ENCODE measurements around the gene MYB. TPM values are rescaled to one million over a fixed set of nuclear protein-coding genes. Genes with fewer than 3 reads are reported as not detected.
A peak's percentile ranks its signal among the peaks of the same experiment; 100 is the strongest.
"Not testable (repeated sequence)": the region's sequence is repeated elsewhere in the genome, so short reads cannot be mapped to it uniquely, and the experiment has no call there.

Gene MYB
- total RNA-seq, 1 donor from 2014 or later = 57.3 TPM

DNA sequence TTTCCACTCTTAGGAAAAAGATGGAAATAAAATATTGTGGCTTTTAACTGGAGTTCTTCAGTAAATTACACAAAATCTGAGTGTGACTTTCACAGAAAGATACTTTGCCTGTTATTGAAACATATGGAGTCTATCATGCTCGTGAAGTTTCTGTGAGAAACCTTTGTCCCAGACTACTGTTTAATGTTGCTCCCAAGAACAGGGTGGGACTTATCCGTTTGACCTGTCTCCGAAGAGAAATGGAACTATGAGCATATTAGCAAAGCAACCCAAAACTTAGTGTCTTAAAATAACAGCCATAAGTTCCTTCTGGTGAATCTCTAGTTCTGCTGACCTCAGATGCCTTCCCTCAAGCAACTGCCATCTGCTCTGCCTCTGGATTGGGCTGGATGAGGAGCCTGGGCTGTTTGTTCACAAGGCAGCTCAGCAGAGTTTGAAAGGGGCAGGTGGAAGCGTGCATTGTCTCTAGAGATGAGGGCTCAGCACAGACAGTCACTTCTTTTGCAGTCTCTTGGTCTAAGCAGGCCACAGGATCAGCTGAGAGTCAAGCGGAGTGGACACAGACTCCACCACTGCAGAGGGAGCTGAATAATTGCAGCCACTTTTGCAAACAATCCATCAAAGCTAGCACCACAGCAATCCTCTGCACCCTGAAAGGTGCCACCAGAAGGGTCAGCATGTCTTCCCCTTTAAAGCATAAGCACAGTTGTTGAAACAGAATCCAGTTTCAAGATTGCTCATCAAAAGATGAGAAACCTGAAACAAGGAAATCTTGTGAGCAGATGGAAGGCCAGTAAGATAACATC, 52.8 kb downstream of the MYB start:
- no peak overlapping the region for H3K4me3 Mint-ChIP-seq
- no peak for DNase-seq (ENCODE audit: low spot score)
- peaks cover 2% of the 10 kb centered on the region for H3K27me3 Mint-ChIP-seq (ENCODE audit: insufficient read depth)
- H3K9me3 Mint-ChIP-seq = no peaks in the 10 kb centered on the region
- peaks cover 36% of the 10 kb centered on the region for H3K4me1 Mint-ChIP-seq (ENCODE audit: low read depth)
- intact Hi-C loops (cut with micrococcal nuclease) = no loop called here
- H3K36me3 Mint-ChIP-seq (ENCODE audit: low read depth) = no peaks in the 10 kb centered on the region
- H3K27ac Mint-ChIP-seq = no peak overlapping the region

DNA sequence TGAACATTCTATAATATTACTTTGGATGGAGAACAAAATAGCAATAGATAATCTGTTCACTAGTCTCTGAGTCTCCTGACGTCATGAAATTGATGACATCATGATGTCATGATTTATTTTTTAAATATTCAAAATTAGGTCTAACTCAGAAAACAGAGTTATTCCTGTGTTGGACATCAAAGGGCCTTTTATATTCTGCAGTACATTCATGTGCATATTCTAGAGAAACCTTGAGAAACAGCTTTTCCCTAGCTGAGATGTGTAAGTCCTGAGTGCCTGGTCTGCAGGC, 53.3 kb downstream of the MYB start:
- H3K36me3 Mint-ChIP-seq (ENCODE audit: low read depth) = no peaks in the 10 kb centered on the region
- no peak for DNase-seq (ENCODE audit: low spot score)
- H3K4me3 Mint-ChIP-seq = no peak overlapping the region
- peaks cover 36% of the 10 kb centered on the region for H3K4me1 Mint-ChIP-seq (ENCODE audit: low read depth)
- H3K27me3 Mint-ChIP-seq (ENCODE audit: insufficient read depth) = peaks cover 2% of the 10 kb centered on the region
- intact Hi-C loops (cut with micrococcal nuclease) = no loop called here
- H3K27ac Mint-ChIP-seq = no peak overlapping the region
- H3K9me3 Mint-ChIP-seq = no peaks in the 10 kb centered on the region

DNA sequence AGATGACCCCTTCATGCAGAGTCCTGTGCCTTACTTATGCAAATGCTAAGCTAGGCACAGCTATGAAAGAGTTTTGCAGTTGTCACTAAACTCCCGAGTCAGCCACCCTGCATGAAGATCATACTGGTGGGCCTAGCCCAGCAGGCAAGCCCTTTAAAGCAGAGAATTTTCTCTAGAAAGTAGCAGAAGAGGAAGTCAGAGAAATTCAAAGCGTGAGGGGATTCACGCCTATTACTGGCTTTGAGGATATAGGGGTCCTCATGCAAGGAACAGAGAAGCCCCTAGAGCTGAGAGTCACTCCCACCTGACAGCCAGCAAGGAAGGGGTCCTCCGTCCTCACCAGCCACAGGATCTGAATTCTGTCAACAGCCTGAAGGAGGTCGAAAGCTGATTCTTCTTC, 54.6 kb downstream of the MYB start:
- Mint-ChIP-seq H3K9me3 (no peaks in the 10 kb centered on the region), H3K27ac (no peak overlapping the region), H3K36me3 (ENCODE audit: low read depth) (no peaks in the 10 kb centered on the region), H3K4me3 (no peak overlapping the region), H3K4me1 (ENCODE audit: low read depth) (peaks cover 36% of the 10 kb centered on the region), H3K27me3 (ENCODE audit: insufficient read depth) (peaks cover 6% of the 10 kb centered on the region)
- intact Hi-C loops (cut with micrococcal nuclease) = no loop called here
- DNase-seq (ENCODE audit: low spot score) = no peak

DNA sequence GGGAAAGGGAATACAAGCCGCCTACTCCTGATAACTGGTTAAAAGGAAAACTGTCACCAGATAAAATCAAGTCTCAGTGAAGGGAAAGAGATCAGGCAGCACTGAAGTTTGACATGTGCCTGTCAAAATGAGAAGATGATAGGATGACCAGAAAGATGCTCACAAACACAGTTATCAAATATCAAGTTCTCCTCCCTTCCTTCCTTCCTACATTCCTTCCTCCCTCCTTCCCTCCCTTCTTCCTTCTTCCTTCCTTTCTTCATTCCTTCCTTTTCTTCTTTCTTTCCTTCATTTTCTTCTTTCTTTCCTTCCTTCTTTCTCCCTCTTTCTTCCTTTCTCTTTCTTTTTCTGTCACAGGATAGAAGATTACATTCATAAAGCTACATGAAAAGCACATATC, 55.2 kb downstream of the MYB start:
- Mint-ChIP-seq H3K27me3 (ENCODE audit: insufficient read depth) (peaks cover 6% of the 10 kb centered on the region), H3K36me3 (ENCODE audit: low read depth) (no peaks in the 10 kb centered on the region), H3K9me3 (no peaks in the 10 kb centered on the region), H3K4me3 (no peak overlapping the region), H3K4me1 (ENCODE audit: low read depth) (peaks cover 30% of the 10 kb centered on the region), H3K27ac (no peak overlapping the region)
- DNase-seq (ENCODE audit: low spot score) = no peak
- intact Hi-C loops (cut with micrococcal nuclease) = no loop called here

DNA sequence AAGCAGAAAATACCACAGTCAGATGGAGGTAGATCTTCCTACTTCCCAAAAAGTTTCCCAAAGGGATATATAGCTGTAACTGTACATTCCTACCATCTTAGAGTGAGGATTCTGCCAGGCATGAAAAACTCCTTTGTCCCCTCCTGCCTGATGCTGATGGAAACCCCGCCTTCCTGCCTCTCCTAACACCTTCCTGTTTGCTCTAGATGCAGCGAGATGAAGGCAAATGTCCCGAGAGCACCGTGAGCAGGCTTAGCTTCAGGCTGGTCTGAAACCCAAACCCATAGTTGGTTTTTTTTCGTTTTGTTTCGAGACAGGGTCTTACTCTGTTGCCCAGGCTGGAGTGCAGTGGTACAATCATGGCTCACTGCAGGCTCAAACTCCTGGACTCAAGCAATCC, 55.6 kb downstream of the MYB start:
- peak overlapping the region; percentile 9 for H3K4me3 Mint-ChIP-seq
- peaks cover 6% of the 10 kb centered on the region for H3K27me3 Mint-ChIP-seq (ENCODE audit: insufficient read depth)
- no peaks in the 10 kb centered on the region for H3K9me3 Mint-ChIP-seq
- intact Hi-C loops (cut with micrococcal nuclease) = no loop called here
- H3K36me3 Mint-ChIP-seq (ENCODE audit: low read depth) = no peaks in the 10 kb centered on the region
- H3K4me1 Mint-ChIP-seq (ENCODE audit: low read depth) = peaks cover 26% of the 10 kb centered on the region
- H3K27ac Mint-ChIP-seq = no peak overlapping the region
- no peak for DNase-seq (ENCODE audit: low spot score)

DNA sequence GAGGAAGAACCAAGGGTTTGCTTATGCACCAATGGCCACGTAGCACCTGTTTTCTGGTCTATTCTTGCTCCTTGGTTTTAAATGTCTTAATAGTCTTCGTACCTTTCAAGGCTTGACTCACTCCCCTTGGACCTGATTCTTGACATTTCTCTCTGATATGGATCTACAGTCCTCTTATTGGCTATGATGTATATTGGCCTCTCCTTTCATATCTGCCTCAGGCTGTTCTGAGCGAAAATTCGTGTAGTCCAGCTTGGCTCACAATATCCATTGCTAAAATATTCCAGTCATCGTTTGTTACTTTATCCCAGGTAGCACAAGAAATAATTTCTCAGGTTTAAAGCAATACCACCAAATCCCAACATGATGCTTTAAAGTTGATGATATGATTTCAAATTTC, 59.6 kb downstream of the MYB start:
- Mint-ChIP-seq H3K4me1 (ENCODE audit: low read depth) (peaks cover 21% of the 10 kb centered on the region), H3K4me3 (no peak overlapping the region), H3K36me3 (ENCODE audit: low read depth) (no peaks in the 10 kb centered on the region), H3K9me3 (no peaks in the 10 kb centered on the region), H3K27ac (no peak overlapping the region), H3K27me3 (ENCODE audit: insufficient read depth) (peaks cover 6% of the 10 kb centered on the region)
- intact Hi-C loops (cut with micrococcal nuclease) = no loop called here
- no peak for DNase-seq (ENCODE audit: low spot score)

DNA sequence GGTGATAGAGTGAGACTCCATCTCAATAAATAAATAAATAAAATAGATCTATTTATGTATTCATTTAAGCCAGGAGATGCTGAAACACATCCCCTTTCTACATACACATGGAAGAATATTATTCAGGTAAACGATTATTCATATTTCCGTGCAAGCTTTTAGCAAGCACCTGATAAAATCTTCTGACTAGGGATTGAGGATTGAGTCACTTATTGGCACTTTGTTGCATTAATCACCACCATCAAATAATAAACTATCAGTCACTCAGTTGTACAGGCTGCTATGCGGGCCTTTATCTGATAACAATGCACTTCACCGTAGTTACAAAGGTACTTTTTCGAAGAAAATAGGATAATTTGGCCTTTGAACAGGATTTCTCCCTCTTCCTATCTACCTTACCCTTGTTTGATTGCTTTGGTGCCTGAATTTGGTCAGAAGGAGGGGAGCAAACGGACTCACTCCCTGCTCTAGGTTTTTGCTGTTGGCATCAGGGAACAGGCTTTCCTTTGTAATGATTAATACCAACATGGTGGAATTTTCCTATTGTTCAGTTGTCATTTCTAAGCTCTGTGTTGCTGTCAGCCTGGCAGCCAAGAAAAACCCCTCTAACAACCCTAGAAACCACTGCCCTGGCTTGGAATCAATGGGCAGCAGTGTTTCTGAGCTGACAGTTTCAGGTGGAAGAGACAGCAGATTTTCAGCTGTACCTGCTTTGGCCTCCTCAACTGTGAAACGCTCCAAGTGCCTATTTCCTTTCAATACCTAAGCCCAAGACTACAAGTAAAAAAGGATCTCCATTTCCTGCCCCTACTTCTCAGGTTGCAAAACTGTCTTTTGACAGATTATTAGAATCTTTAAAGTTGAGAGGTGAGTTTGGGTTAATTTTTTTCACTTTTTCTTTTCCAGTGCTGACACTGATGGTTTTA, 63.0 kb downstream of the MYB start:
- Mint-ChIP-seq H3K9me3 (no peaks in the 10 kb centered on the region), H3K27me3 (ENCODE audit: insufficient read depth) (peaks cover 4% of the 10 kb centered on the region), H3K4me1 (ENCODE audit: low read depth) (peaks cover 7% of the 10 kb centered on the region), H3K27ac (no peak overlapping the region), H3K4me3 (no peak overlapping the region), H3K36me3 (ENCODE audit: low read depth) (no peaks in the 10 kb centered on the region)
- intact Hi-C loops (cut with micrococcal nuclease) = no loop called here
- DNase-seq (ENCODE audit: low spot score) = no peak

DNA sequence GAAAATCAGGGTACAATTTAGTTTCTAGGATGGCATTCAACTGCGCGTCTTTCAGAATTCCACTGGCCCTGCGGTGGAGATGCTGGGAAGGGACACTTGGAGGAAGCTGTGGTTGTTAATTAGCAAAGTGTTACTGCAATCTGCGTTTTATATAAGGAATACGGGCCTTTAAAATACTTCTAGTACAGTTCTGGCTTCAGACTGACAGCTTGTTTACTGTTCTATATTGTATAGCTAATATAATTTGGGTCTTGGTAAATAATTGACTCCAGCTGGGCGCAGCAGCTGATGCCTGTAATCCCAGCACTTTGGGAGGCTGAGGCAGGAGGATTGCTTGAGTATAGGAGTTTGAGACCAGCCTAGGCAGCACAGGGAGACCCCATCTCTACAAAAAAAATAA, 63.7 kb downstream of the MYB start:
- Mint-ChIP-seq H3K4me1 (ENCODE audit: low read depth) (peaks cover 10% of the 10 kb centered on the region), H3K4me3 (no peak overlapping the region), H3K36me3 (ENCODE audit: low read depth) (no peaks in the 10 kb centered on the region), H3K27me3 (ENCODE audit: insufficient read depth) (peaks cover 4% of the 10 kb centered on the region), H3K9me3 (no peaks in the 10 kb centered on the region), H3K27ac (no peak overlapping the region)
- DNase-seq (ENCODE audit: low spot score) = no peak
- intact Hi-C loops (cut with micrococcal nuclease) = no loop called here

DNA sequence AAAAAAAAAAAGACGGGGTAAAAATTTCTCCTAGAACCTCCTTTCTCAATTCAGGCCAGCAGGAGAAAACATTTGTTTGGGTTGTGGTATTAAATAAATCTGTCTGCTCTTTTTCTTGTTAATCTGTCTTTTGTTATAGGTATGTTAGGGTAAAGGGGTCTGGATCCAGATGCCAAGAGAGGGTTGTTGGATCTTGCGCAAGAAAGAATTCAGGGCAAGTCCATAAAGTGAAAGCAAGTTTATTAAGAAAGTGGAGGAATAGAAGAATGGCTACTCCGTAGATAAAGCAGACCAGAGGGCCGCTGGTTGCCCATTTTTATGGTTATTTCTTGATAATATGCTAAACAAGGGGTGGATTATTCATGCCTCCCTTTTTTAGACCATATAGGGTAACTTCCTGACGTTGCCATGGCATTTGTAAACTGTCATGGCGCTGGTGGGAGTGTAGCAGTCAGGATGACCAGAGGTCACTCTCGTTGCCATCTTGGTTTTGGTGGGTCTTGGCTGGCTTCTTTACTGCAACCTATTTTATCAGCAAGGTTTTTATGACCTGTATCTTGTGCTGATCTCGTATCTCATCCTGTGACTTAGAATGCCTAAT, 65.4 kb downstream of the MYB start:
- DNase-seq (ENCODE audit: low spot score); H3K4me3 Mint-ChIP-seq; H3K36me3 Mint-ChIP-seq (ENCODE audit: low read depth); H3K9me3 Mint-ChIP-seq; intact Hi-C loops (cut with micrococcal nuclease); H3K27me3 Mint-ChIP-seq (ENCODE audit: insufficient read depth); H3K27ac Mint-ChIP-seq: not testable (repeated sequence)
- H3K4me1 Mint-ChIP-seq (ENCODE audit: low read depth) = peaks cover 16% of the 10 kb centered on the region

DNA sequence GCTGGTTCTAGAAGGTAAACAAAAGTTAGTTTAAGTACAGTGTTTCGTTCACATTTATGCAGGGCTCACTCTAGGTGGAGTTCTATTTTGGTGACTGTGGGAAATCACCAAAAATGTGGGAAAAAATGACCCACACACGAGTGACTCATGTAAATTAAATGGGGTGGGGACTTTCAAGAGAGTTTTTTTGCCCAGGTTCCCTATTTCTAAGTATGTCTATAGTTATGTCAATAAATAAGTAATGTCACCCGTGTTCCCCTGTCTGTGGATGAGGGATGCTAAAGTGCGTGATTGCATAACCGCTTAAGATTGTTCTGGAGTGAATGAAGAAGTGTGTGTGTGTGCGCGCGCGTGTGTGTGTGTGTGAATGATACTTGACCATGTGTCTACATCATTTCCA, 69.1 kb downstream of the MYB start:
- no peak overlapping the region for H3K27ac Mint-ChIP-seq

DNA sequence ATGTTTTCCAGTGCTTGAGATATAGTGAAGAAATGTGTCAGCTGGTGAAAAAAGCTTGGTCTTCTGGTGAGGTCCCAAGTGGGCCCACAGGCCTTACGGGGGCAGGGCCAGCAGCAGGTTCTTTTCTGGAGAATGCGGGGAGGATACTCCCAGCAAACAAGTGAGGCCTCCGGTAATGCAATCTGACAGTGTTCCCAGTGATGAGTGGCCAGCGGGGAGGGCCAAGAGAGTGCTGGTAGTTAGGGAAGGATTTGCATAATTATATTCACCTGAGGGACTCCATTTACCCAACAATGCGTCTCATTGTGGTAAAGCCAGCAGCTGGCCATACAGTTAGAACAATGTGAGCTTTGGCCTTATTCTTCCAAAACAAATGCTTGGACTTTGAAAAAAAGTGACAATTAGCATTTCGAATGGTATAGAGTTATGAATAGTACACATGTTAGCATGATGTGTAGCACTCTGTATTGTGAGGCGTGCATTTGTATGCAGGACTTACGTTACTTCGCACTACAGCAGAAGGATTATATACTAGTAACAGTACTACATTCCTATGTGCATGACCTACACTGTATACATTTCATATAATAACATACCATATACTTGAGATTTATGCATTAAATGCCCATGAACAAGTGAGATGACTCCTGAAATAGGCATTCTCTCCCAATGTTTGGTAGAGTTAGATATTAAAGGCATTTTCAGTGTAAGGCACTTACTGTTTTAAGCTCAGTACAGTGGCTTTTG, 69.8 kb downstream of the MYB start:
- Mint-ChIP-seq H3K27ac (no peak overlapping the region), H3K4me1 (ENCODE audit: low read depth) (peaks cover 20% of the 10 kb centered on the region), H3K27me3 (ENCODE audit: insufficient read depth) (no peaks in the 10 kb centered on the region), H3K9me3 (no peaks in the 10 kb centered on the region), H3K4me3 (no peak overlapping the region), H3K36me3 (ENCODE audit: low read depth) (no peaks in the 10 kb centered on the region)
- no peak for DNase-seq (ENCODE audit: low spot score)
- intact Hi-C loops (cut with micrococcal nuclease) = no loop called here

More for the DNA sequence above, 69.1 kb downstream of the MYB start:
- no peaks in the 10 kb centered on the region for H3K36me3 Mint-ChIP-seq (ENCODE audit: low read depth)
- no peaks in the 10 kb centered on the region for H3K9me3 Mint-ChIP-seq
- peaks cover 19% of the 10 kb centered on the region for H3K4me1 Mint-ChIP-seq (ENCODE audit: low read depth)
- no peak overlapping the region for H3K4me3 Mint-ChIP-seq
- no peaks in the 10 kb centered on the region for H3K27me3 Mint-ChIP-seq (ENCODE audit: insufficient read depth)
- intact Hi-C loops (cut with micrococcal nuclease) = no loop called here
- DNase-seq (ENCODE audit: low spot score) = no peak

DNA sequence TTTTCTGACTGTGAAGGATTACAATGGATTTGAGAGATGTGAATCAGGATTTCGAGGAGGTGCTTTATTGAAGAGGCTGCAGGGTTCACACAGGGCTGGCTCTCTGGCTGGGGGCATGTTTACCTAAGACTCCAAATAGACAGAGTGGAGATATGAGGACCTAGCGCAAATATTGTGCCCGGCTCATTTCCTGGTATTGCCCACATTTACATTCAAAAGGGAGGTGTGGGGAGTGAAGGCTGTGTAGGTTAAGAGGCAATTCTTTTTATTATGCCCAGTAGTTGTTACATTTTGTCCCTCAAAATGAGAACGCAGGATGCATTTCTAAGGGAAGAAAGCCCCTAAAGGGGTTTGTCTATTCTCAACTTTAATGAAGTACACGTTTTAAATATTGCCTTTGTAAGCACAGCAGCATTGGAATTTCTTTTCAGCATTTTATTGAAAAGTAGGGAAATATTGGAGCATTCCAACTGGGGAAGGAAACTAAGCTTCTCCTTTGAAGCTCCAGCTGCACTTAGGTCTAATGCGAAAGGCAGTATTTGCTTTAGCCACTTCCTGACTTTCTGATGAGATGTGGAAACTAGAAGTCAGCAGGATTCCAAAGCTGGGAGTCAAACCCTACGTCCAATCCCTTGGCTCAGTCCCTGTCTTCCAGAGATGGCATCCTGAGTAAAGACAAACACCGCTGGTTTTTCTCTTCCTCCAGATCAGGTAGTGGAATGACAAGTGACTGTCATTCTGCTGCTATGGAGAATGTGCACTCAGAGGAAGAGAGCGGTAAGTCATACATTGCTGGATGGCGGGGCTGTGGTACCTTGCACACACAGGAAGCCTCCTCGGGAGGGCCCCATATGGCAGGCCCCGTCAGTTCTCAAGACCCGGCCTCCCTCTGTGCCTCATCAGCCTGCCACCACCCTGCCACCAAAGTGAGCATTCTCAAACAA, 70.7 kb downstream of the MYB start:
- no peak for DNase-seq (ENCODE audit: low spot score)
- Mint-ChIP-seq H3K9me3 (no peaks in the 10 kb centered on the region), H3K4me3 (no peak overlapping the region), H3K4me1 (ENCODE audit: low read depth) (peaks cover 20% of the 10 kb centered on the region), H3K36me3 (ENCODE audit: low read depth) (no peaks in the 10 kb centered on the region), H3K27ac (no peak overlapping the region), H3K27me3 (ENCODE audit: insufficient read depth) (no peaks in the 10 kb centered on the region)
- intact Hi-C loops (cut with micrococcal nuclease) = no loop called here

Measured in activated T-helper 1 cell treated with anti-CD3 and anti-CD28 coated beads, Interleukin-12 subunit alpha, Interleukin-12 subunit beta, Interleukin-2, Interleukin-4 antibody, amounts not matched to agents 30 ng/mL and 10 ng/mL and 1 ng/mL, durations not matched to agents 14 hours and 24 hours and 36 hours (primary cell).